Smooth muscle cell (in vitro differentiated cells): ENCODE data around the gene IFI27L1. TPM values are rescaled to one million over a fixed set of nuclear protein-coding genes. Genes with fewer than 3 reads are reported as not detected.
A peak's percentile ranks its signal among the peaks of the same experiment; 100 is the strongest.

Source experiments
- DNase-seq: peaks from one replicate; lab custom pipeline; 2025; ENCODE audit not compliant: unreplicated experiment; lab: John Stamatoyannopoulos, UW
- H2AFZ ChIP-seq: fragments of 200-600 bp; sonication (generic); 2 replicates; pipeline ENCODE4 v1.6.0; 2016; ENCODE audit warnings: antibody characterized with exemption, low read depth, mild to moderate bottlenecking
- H3F3A ChIP-seq: fragments of 200-600 bp; sonication (generic); 2 replicates; pipeline ENCODE4 v1.6.0; 2017; ENCODE audit warnings: antibody characterized with exemption, low read depth
- H3K27ac ChIP-seq: fragments of 200-600 bp; sonication (generic); 2 replicates; pipeline ENCODE4 v1.5.1; 2016; ENCODE audit warnings: low read depth, mild to moderate bottlenecking
- H3K27me3 ChIP-seq: fragments of 200-600 bp; sonication (generic); 2 replicates; pipeline ENCODE4 v1.6.1; 2016; ENCODE audit warnings: low read depth, mild to moderate bottlenecking
- H3K36me3 ChIP-seq: fragments of 200-600 bp; sonication (generic); 2 replicates; pipeline ENCODE4 v1.5.1; 2016; ENCODE audit warnings: low read depth
- H3K4me1 ChIP-seq: fragments of 200-600 bp; sonication (generic); 2 replicates; pipeline ENCODE4 v1.5.1; 2016; ENCODE audit warnings: low read depth
- H3K4me2 ChIP-seq: fragments of 200-600 bp; sonication (generic); 2 replicates; pipeline ENCODE4 v1.6.0; 2016; ENCODE audit warnings: mild to moderate bottlenecking
- H3K4me3 ChIP-seq: fragments of 200-600 bp; sonication (generic); 2 replicates; pipeline ENCODE4 v1.5.1; 2016; ENCODE audit warnings: mild to moderate bottlenecking
- H3K79me2 ChIP-seq: fragments of 200-600 bp; sonication (generic); 2 replicates; pipeline ENCODE4 v1.6.0; 2016; ENCODE audit warnings: low read depth, mild to moderate bottlenecking
- H3K9ac ChIP-seq: fragments of 200-600 bp; sonication (generic); 2 replicates; pipeline ENCODE4 v1.6.0; 2016; ENCODE audit warnings: low read depth
- H3K9me3 ChIP-seq: fragments of 200-600 bp; sonication (generic); replicated peaks from 2 replicates; pipeline ENCODE4 v1.5.1; 2016; ENCODE audit warnings: low read depth
- H4K20me1 ChIP-seq: fragments of 200-600 bp; sonication (generic); 2 replicates; pipeline ENCODE4 v1.6.0; 2016; ENCODE audit warnings: low read depth
- WGBS: methylation state at CpG from one replicate; pipeline ENCODE4 v1.1.7; 2016; ENCODE audit warnings: low lambda C conversion rate; 5-methylcytosine and 5-hydroxymethylcytosine counted together
- polyA plus RNA-seq: library from polyadenylated mRNA; unstranded; fragments of >200 nt; fragmentation: Nextera tagmentation; extraction: Ambion mirVana; gene quantifications from 2 replicates; pipeline ENCODE4 v1.2.1, GENCODE V29; 2016
- total RNA-seq: library from RNA; depleted of rRNA; stranded (reverse); fragments of >200 nt; gene quantifications from 2 replicates; pipeline ENCODE4 v1.2.3, GENCODE V29; 2014
- TF ChIP-seq, protein P1 (sequence below): fragments of 200-600 bp; sonication (generic); IDR thresholded peaks from 2 replicates; pipeline ENCODE4 v1.5.1; 2017; ENCODE audit warnings: borderline replicate concordance, mild to moderate bottlenecking, antibody characterized with exemption; ENCODE audit not compliant: insufficient read depth, poor library complexity, severe bottlenecking

Gene IFI27L1
- total and polyA plus RNA-seq, 2 experiments from 2014 or later = 2.9 to 38.2 TPM

DNA sequence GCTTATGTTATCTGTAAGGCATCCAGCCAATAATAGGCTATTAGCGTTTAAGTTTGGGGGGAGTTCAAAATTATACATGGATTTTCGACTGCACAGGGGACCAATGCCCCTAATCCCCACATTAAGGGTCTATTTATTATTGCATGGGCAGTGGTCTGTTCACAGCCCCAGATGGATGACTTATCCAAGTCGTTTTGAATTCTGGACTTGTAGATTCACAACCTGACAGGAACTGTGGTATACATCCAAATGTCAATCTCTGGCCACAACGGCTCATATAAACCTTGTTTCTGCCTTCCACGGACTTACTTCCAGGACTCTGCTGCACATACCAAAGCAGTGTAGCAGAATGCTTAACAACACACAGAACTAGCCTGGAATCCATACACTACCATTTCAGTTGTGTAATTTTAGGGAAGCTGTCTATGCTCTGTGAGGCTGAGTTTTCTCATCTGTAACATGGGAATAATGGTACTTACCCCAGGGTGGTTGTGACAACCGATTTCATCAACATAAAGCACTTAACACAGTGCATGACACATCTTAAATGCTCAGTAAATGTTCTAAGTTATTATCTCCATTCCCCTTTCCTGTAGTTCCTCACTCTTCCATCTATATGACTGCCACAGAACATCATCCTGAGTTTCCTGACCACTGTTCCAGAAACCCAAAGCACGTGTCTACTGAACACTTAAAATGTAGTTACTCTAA, 3.8 kb upstream of the IFI27L1 start:
- H3K27ac ChIP-seq = no peak overlapping the region
- H4K20me1 ChIP-seq = peaks cover 71% of the 10 kb centered on the region
- H3K4me2 ChIP-seq = peak overlapping the region; percentile 97
- DNase-seq = no peak
- H3K9me3 ChIP-seq = no peaks in the 10 kb centered on the region
- H3K4me3 ChIP-seq = peak overlapping the region; percentile 99
- TF ChIP-seq, protein P1, sequence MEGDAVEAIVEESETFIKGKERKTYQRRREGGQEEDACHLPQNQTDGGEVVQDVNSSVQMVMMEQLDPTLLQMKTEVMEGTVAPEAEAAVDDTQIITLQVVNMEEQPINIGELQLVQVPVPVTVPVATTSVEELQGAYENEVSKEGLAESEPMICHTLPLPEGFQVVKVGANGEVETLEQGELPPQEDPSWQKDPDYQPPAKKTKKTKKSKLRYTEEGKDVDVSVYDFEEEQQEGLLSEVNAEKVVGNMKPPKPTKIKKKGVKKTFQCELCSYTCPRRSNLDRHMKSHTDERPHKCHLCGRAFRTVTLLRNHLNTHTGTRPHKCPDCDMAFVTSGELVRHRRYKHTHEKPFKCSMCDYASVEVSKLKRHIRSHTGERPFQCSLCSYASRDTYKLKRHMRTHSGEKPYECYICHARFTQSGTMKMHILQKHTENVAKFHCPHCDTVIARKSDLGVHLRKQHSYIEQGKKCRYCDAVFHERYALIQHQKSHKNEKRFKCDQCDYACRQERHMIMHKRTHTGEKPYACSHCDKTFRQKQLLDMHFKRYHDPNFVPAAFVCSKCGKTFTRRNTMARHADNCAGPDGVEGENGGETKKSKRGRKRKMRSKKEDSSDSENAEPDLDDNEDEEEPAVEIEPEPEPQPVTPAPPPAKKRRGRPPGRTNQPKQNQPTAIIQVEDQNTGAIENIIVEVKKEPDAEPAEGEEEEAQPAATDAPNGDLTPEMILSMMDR = no peak
- peaks cover 6% of the 10 kb centered on the region for H3K36me3 ChIP-seq
- peaks cover 97% of the 10 kb centered on the region for H3K79me2 ChIP-seq
- 91% methylated on average over 7 of the region's 7 CpGs for WGBS
- H3K4me1 ChIP-seq = peaks cover 31% of the 10 kb centered on the region
- peaks cover 4% of the 10 kb centered on the region for H3F3A ChIP-seq
- H3K27me3 ChIP-seq = no peaks in the 10 kb centered on the region
- no peak overlapping the region for H2AFZ ChIP-seq
- no peak overlapping the region for H3K9ac ChIP-seq

DNA sequence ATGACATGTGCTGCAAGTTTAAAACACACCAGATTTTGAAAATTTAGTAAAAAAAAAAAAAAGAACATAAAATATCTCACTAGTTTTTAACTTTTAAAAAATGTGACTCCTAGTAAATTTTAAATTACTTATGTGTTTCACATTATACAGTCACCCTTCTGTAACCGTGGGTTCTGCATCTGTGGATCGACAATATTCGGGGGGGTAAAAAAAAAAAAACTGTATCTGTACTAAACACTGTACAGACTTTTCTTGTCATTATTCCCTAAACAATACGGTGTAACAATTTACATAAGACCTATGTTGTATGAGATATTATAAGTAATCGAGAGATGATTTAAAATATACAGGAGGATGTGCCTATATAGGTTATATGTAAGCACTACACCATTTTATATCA, 3.3 kb upstream of the IFI27L1 start:
- no peaks in the 10 kb centered on the region for H3K9me3 ChIP-seq
- H3K4me2 ChIP-seq = peak overlapping the region; percentile 97
- no peak overlapping the region for H3K27ac ChIP-seq
- H3K9ac ChIP-seq = no peak overlapping the region
- 96% methylated on average over 5 of the region's 5 CpGs for WGBS
- TF ChIP-seq, protein P1 = no peak
- H3K4me1 ChIP-seq = peaks cover 31% of the 10 kb centered on the region
- H3K27me3 ChIP-seq = no peaks in the 10 kb centered on the region
- peak overlapping the region; percentile 99 for H3K4me3 ChIP-seq
- peaks cover 97% of the 10 kb centered on the region for H3K79me2 ChIP-seq
- peaks cover 6% of the 10 kb centered on the region for H3K36me3 ChIP-seq
- peaks cover 67% of the 10 kb centered on the region for H4K20me1 ChIP-seq
- H2AFZ ChIP-seq = no peak overlapping the region
- DNase-seq = no peak
- H3F3A ChIP-seq = peaks cover 4% of the 10 kb centered on the region

DNA sequence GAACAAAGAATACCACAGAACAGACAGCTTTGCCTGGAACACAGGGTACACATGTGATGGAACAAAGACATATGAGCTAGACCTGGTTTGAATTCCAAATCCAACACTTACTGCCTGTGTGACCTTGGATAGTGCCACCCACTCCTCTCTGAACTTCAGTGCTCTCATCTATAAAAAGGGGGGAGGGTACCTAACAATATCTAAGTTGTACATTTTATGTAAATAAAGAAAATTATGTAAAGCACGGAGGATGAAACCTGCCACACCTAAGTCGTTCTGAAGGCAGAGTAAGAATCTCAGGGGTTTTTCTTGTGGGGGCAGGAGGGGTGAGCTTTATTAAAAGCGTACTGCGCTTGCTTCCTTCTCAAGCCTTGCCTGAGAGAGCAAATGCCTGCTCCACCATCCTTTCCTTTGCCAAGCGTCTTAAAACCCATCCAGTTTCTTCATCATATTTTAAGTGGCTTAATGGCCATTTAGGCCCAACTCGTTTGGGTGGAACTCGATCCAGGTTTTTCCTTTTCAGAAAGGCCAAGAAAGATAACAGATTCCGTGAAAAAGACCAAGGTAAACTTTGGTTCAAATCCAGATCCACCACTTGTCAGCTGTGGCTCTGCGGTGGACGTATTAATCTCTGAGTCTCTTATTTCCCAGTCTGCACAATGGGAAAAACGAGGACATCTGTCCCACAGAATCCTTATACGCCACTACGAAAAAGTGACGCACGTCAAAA, 1.1 kb upstream of the IFI27L1 start:
- no peak for DNase-seq
- TF ChIP-seq, protein P1 = no peak
- H3F3A ChIP-seq = peaks cover 4% of the 10 kb centered on the region

More for the DNA sequence above, 1.1 kb upstream of the IFI27L1 start:
- Histone ChIP-seq H3K9me3 (no peaks in the 10 kb centered on the region), H3K27me3 (no peaks in the 10 kb centered on the region), H3K4me1 (peaks cover 31% of the 10 kb centered on the region), H3K79me2 (peaks cover 82% of the 10 kb centered on the region), H3K36me3 (peaks cover 3% of the 10 kb centered on the region), H2AFZ (peak overlapping the region; percentile 100), H4K20me1 (peaks cover 51% of the 10 kb centered on the region), H3K27ac (peak overlapping the region; percentile 96), H3K9ac (peak overlapping the region; percentile 98), H3K4me2 (peak overlapping the region; percentile 97), H3K4me3 (peak overlapping the region; percentile 99)
- WGBS = 14% methylated on average over 15 of the region's 15 CpGs
